ENCODE data around the gene TMEM250.

DNA sequence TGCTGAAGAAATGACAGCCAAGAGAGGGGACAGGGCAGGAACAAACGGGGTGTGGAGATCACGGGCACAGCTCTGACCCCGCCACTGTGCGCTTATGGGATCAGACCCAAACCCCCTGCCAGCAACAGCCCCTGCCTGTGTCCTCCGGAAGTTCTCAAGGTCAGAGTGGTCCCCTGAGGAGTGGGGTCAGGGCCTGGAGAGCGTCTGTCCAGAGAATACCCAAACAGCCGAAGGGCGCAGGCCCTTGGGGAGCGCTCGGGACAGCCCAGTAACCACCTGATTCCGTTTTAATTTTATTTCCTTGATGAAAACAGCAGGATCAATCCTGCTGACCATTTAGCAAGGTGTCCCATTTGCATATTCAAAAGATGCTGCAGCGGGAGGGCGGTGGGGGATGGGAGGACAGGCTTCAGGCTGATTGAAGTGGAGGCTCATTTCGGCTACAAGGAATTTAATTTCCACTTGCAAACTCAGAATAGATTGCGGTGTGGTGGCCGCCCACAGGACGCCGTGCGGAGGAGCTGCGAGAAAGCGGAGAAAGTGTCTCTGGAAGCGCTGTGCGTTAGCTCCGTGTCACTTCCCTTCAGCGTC is 32.6 kb upstream of the TMEM250 start:
- TF ChIP-seq POLR2A (IDR thresholded peaks at IDR 0.05) = no peak
- TF ChIP-seq, protein P1, sequence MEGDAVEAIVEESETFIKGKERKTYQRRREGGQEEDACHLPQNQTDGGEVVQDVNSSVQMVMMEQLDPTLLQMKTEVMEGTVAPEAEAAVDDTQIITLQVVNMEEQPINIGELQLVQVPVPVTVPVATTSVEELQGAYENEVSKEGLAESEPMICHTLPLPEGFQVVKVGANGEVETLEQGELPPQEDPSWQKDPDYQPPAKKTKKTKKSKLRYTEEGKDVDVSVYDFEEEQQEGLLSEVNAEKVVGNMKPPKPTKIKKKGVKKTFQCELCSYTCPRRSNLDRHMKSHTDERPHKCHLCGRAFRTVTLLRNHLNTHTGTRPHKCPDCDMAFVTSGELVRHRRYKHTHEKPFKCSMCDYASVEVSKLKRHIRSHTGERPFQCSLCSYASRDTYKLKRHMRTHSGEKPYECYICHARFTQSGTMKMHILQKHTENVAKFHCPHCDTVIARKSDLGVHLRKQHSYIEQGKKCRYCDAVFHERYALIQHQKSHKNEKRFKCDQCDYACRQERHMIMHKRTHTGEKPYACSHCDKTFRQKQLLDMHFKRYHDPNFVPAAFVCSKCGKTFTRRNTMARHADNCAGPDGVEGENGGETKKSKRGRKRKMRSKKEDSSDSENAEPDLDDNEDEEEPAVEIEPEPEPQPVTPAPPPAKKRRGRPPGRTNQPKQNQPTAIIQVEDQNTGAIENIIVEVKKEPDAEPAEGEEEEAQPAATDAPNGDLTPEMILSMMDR (IDR thresholded peaks at IDR 0.05) = no peak
